HG03469 (cell line): ENCODE measurements around the gene TUBGCP5.

Source experiments
- ATAC-seq: cut with Tn5 transposase; IDR thresholded peaks from one replicate; pipeline ENCODE4 v1.9.1; 2021; ENCODE audit warnings: mild to moderate bottlenecking, moderate library complexity, moderate number of reproducible peaks; ENCODE audit not compliant: unreplicated experiment

TUBGCP5 gene

GRCh38 chr15:22979238-22980188 is 59.9 kb downstream of the TUBGCP5 start:
- ATAC-seq, result no peak

- no peak for ATAC-seq
These were observed 60.6 kb downstream of the TUBGCP5 start for GRCh38 chr15:22978691-22979237.

GRCh38 chr15:22974745-22975144 is 64.6 kb downstream of the TUBGCP5 start:
- no peak for ATAC-seq

- no peak for ATAC-seq
These were observed 65.4 kb downstream of the TUBGCP5 start for GRCh38 chr15:22973987-22974386.

- no peak for ATAC-seq
These were observed 66.1 kb downstream of the TUBGCP5 start for GRCh38 chr15:22973286-22973685.

GRCh38 chr15:22969489-22969888 is 69.9 kb downstream of the TUBGCP5 start:
- ATAC-seq, result no peak

- no peak for ATAC-seq
These were observed 71.0 kb downstream of the TUBGCP5 start for GRCh38 chr15:22968366-22968765.

GRCh38 chr15:22967084-22967770 is 72.1 kb downstream of the TUBGCP5 start:
- no peak for ATAC-seq

- ATAC-seq, result no peak
These were observed 72.9 kb downstream of the TUBGCP5 start for GRCh38 chr15:22966321-22967083.

GRCh38 chr15:22963641-22964040 is 75.7 kb downstream of the TUBGCP5 start:
- ATAC-seq, result no peak

GRCh38 chr15:22962611-22963010 is 76.8 kb downstream of the TUBGCP5 start:
- no peak for ATAC-seq

GRCh38 chr15:22961762-22962161 is 77.6 kb downstream of the TUBGCP5 start:
- ATAC-seq, result no peak

GRCh38 chr15:22960556-22960955 is 78.8 kb downstream of the TUBGCP5 start:
- no peak for ATAC-seq

- ATAC-seq, result no peak
These were observed 79.2 kb downstream of the TUBGCP5 start for GRCh38 chr15:22960126-22960525.

- ATAC-seq, result no peak
These were observed 79.9 kb downstream of the TUBGCP5 start for GRCh38 chr15:22959321-22960101.

GRCh38 chr15:22958487-22959280 is 80.7 kb downstream of the TUBGCP5 start:
- ATAC-seq, result no peak

GRCh38 chr15:22956978-22957260 is 82.5 kb downstream of the TUBGCP5 start:
- no peak for ATAC-seq

- no peak for ATAC-seq
These were observed 83.0 kb downstream of the TUBGCP5 start for GRCh38 chr15:22956257-22956977.

- ATAC-seq, result no peak
These were observed 83.7 kb downstream of the TUBGCP5 start for GRCh38 chr15:22955544-22956119.
